Left lung (tissue), 10 donors: ENCODE data around the gene SNAP29. TPM values are rescaled to one million over a fixed set of nuclear protein-coding genes. Genes with fewer than 3 reads are reported as not detected.

ENCODE experiments used
- ATAC-seq: fragments of 200-7000 bp; cut with Tn5 transposase; one replicate; pipeline ENCODE4 v1.9.1; 2020; ENCODE audit warnings: moderate library complexity
- DNase-seq, 4 donors: peaks; one replicate each; pipeline ENCODE4 v3.0.0-alpha.2; 2013 to 2020
- H3K27ac ChIP-seq, 2 donors: fragments of 200-600 bp; sonication (generic) in 1 of 2; one replicate each; pipeline versions ENCODE4 v1.5.0 to v1.8.0; 2020 to 2021
- H3K27me3 ChIP-seq, 2 donors: fragments of 200-600 bp; sonication (generic) in 1 of 2; one replicate each; pipeline versions ENCODE4 v1.5.0 to v1.8.0; 2020 to 2021
- H3K36me3 ChIP-seq, 2 donors: fragments of 200-600 bp; sonication (generic) in 1 of 2; one replicate each; pipeline versions ENCODE4 v1.5.0 to v1.8.0; 2020 to 2021
- H3K4me1 ChIP-seq, 2 donors: fragments of 200-600 bp; one replicate each; pipeline ENCODE4 v1.8.0; 2021
- H3K4me3 ChIP-seq, 2 donors: fragments of 200-600 bp; sonication (generic) in 1 of 2; one replicate each; pipeline versions ENCODE4 v1.5.0 to v1.8.0; 2020 to 2021; ENCODE audit warnings: mild to moderate bottlenecking in 1 of 2
- H3K9me3 ChIP-seq, 2 donors: fragments of 200-600 bp; sonication (generic) in 1 of 2; one replicate each; pipeline versions ENCODE4 v1.5.0 to v1.8.0; 2020 to 2021
- intact Hi-C, 2 donors: fragments of 100-400 bp; cut with DNase I; formaldehyde crosslinking; loops; one replicate each; pipeline versions ENCODE4 v1.11.2 to v1.14.2; 2022
- polyA plus RNA-seq, 6 donors: library from polyadenylated mRNA; unstranded; fragments of 120-200 nt; gene quantifications; one replicate each; pipeline ENCODE4 v1.2.1, GENCODE V29; 2013; ENCODE audit not compliant: insufficient read length in 6 of 6
- total RNA-seq, 2 donors: library from RNA; stranded (reverse); fragmentation: NEBNext Ultra II Directional; extraction: Animal tissue kit (Norgen Biotek cat#: 25700); gene quantifications; one replicate each; pipeline ENCODE4 v1.2.1, GENCODE V29; 2021
- TF ChIP-seq, protein P1 (sequence below), 2 donors: fragments of 200-600 bp; sonication (generic) in 1 of 2; IDR thresholded peaks; one replicate each; pipeline versions ENCODE4 v1.5.0 to v1.8.0; 2021; ENCODE audit warnings: antibody characterized with exemption in 2 of 2
- donor health status: DM: no; HTN: yes; CAD: no.
- donor health status: DM: no; HTN: no; CAD: no.

SNAP29 gene
- total and polyA plus RNA-seq, 8 donors: 25.4 to 33.2 (median 29.7) TPM

DNA sequence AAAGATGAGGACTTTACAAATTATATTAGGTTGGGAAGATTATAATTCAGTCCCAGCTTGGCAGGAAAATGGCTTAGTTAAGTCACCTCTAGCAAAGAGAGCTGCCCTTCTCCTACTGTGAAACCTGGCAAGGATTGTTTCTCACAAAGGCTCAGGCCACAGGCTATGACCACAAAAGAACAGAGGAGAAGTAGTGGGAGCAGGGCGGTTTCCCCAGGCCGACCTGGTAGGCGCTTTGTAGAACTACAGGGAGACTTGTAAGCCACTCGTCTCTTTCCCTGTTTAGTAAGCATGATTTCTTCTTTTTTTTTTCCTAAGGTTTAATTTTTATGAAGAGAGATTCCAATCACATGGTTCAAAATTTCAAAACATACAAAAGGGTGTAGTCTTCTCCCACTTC, 4.6 kb downstream of the SNAP29 start:
- H3K27me3 ChIP-seq: no peaks in the 10 kb centered on the region
- no peak overlapping the region for H3K4me3 ChIP-seq
- peaks cover 28 to 85% of the 10 kb centered on the region in 2 donors for H3K4me1 ChIP-seq
- DNase-seq: no peak
- peak overlapping the region in 1 of 2 donors; percentile 30 for H3K27ac ChIP-seq
- H3K9me3 ChIP-seq: no peaks in the 10 kb centered on the region
- TF ChIP-seq, protein P1, sequence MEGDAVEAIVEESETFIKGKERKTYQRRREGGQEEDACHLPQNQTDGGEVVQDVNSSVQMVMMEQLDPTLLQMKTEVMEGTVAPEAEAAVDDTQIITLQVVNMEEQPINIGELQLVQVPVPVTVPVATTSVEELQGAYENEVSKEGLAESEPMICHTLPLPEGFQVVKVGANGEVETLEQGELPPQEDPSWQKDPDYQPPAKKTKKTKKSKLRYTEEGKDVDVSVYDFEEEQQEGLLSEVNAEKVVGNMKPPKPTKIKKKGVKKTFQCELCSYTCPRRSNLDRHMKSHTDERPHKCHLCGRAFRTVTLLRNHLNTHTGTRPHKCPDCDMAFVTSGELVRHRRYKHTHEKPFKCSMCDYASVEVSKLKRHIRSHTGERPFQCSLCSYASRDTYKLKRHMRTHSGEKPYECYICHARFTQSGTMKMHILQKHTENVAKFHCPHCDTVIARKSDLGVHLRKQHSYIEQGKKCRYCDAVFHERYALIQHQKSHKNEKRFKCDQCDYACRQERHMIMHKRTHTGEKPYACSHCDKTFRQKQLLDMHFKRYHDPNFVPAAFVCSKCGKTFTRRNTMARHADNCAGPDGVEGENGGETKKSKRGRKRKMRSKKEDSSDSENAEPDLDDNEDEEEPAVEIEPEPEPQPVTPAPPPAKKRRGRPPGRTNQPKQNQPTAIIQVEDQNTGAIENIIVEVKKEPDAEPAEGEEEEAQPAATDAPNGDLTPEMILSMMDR (IDR thresholded peaks at IDR 0.05): no peak
- intact Hi-C loops: no loop called here
- ATAC-seq: no peak
- peaks cover 0 to 26% of the 10 kb centered on the region in 2 donors for H3K36me3 ChIP-seq

DNA sequence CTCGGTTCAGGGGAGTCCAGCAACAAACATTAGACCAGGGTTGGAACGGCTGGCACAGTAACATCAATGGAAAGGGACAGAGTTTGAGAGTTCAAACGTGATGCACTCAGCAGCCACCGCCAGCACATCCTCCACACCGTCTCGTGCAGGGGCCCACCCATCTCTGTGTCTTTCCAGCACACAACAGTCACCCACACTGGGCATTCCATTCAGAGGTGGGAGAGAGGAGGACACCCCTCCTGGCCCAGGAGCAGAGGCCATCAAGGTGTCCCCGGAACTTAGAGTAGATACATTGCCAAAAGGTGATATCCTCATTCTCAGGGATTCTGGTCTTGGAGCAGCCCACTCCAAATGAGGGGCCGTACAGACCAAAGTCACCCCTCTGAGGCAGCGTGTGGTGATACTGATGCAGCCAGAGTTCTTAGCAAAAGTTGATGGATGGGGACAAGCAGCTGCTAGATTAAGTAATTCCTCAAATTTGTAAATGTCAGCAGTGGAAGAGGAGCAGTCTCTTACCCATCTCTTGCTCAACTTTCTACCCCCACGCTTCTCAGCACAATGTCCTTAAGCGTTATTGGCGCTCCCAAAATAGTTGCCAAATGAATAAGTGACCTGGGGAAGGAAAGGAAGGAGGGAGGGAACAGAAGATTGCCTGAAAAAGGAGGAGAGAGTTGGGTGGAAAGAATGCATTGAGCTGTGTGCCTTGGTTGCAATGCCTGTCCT, 5.5 kb downstream of the SNAP29 start:
- Histone ChIP-seq H3K4me1 (peaks cover 28 to 82% of the 10 kb centered on the region in 2 donors), H3K27ac (no peak overlapping the region), H3K9me3 (no peaks in the 10 kb centered on the region), H3K4me3 (no peak overlapping the region), H3K36me3 (peaks cover 0 to 26% of the 10 kb centered on the region in 2 donors), H3K27me3 (no peaks in the 10 kb centered on the region)
- TF ChIP-seq, protein P1 (IDR thresholded peaks at IDR 0.05): no peak
- DNase-seq (no peak), ATAC-seq (no peak)
- intact Hi-C loops: no loop called here

DNA sequence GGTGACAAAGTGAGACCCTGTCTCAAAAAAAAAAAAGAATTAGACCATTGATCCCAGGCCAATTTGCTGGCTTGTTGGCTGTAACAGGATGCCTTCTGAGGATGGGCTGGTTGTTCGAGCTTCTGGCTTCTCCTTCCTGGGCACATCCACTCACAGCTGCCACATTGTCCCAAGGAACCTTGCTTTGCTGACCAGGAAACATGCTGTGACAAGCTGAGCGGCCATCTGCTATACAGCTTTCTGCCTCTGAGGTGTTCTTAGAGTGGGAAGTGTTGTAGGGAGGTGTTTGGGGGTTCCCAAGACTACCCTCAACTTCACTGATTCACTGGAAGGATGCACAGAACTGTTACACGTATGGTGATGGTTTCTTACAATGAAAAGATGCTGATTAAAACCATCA, 6.5 kb downstream of the SNAP29 start:
- Histone ChIP-seq H3K27ac (no peak overlapping the region), H3K4me3 (no peak overlapping the region), H3K9me3 (no peaks in the 10 kb centered on the region), H3K4me1 (peaks cover 22 to 72% of the 10 kb centered on the region in 2 donors), H3K27me3 (no peaks in the 10 kb centered on the region), H3K36me3 (peaks cover 0 to 32% of the 10 kb centered on the region in 2 donors)
- DNase-seq (no peak), ATAC-seq (no peak)
- TF ChIP-seq, protein P1 (IDR thresholded peaks at IDR 0.05): no peak
- intact Hi-C loops: no loop called here

DNA sequence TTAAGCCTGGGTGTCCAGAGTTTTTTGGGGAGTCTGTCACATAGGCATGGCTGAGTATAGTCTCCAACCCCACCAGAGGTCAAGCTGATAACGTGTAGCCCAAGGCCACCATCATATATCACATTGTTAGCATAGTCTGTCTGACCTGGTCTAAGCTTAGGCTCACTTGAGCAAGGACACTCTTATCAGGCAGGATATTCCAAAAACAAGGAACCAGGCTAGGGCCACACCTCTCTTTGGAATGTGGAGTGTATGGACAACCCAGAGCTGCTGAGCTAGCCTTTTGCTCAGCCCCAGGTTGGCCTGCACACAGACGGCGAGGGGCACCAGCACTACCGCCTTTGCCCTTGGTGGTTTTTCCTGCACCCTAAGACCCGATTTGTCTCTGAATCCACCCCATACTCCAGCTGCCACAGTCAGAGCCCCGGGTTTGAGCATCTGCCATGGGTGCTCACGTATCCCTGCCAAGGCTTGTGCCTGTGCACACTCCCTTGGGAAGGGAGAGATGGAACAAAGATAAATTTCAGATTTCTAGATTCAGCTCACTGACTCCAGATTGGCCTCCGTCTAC, 7.2 kb downstream of the SNAP29 start:
- H3K4me3 ChIP-seq: no peak overlapping the region
- no peaks in the 10 kb centered on the region for H3K9me3 ChIP-seq
- DNase-seq (no peak), ATAC-seq (peak; percentile 48)
- H3K27me3 ChIP-seq: no peaks in the 10 kb centered on the region
- peaks cover 22 to 66% of the 10 kb centered on the region in 2 donors for H3K4me1 ChIP-seq
- peak overlapping the region in 1 of 2 donors; percentile 76 for H3K27ac ChIP-seq
- TF ChIP-seq, protein P1 (IDR thresholded peaks at IDR 0.05): no peak
- intact Hi-C loops: no loop called here
- H3K36me3 ChIP-seq: peaks cover 0 to 39% of the 10 kb centered on the region in 2 donors

DNA sequence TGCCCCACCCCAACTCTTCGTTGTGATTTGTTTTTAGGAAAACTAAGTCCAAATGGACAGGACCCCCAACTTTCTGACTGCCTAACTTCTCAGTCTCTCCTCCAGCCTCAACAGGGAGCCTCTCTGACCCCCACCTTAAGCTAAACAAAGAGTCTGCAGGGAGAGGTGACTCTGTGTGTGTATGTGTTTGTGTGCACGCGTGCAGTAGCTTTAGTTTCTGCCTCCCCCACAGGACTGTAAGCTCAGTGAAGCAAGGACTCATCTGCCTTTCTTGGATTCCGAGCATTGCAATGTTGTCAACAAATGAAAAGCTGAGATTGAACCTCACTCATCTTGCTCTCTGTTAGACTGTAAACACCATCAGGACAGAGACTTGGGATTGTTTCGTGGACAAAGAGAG, 7.9 kb downstream of the SNAP29 start:
- intact Hi-C loops: no loop called here
- no peaks in the 10 kb centered on the region for H3K27me3 ChIP-seq
- peaks cover 0 to 46% of the 10 kb centered on the region in 2 donors for H3K36me3 ChIP-seq
- TF ChIP-seq, protein P1 (IDR thresholded peaks at IDR 0.05): no peak
- peaks cover 22 to 58% of the 10 kb centered on the region in 2 donors for H3K4me1 ChIP-seq
- DNase-seq (no peak), ATAC-seq (no peak)
- H3K27ac ChIP-seq: peak overlapping the region; percentile 76 to 88
- H3K9me3 ChIP-seq: no peaks in the 10 kb centered on the region
- H3K4me3 ChIP-seq: no peak overlapping the region
